ENCODE results near the gene CENPM.
A peak's percentile ranks its signal among the peaks of the same experiment; 100 is the strongest.

Gene CENPM

GRCh38 chr22:41912338-41913039 lies 34.5 kb downstream of the CENPM start:
- DNase-seq = no peak

GRCh38 chr22:41911001-41911611 lies 35.8 kb downstream of the CENPM start:
- DNase-seq = no peak

GRCh38 chr22:41910050-41911000 lies 36.6 kb downstream of the CENPM start:
- DNase-seq = peak in 1 of 2 donors; percentile 23

DNA sequence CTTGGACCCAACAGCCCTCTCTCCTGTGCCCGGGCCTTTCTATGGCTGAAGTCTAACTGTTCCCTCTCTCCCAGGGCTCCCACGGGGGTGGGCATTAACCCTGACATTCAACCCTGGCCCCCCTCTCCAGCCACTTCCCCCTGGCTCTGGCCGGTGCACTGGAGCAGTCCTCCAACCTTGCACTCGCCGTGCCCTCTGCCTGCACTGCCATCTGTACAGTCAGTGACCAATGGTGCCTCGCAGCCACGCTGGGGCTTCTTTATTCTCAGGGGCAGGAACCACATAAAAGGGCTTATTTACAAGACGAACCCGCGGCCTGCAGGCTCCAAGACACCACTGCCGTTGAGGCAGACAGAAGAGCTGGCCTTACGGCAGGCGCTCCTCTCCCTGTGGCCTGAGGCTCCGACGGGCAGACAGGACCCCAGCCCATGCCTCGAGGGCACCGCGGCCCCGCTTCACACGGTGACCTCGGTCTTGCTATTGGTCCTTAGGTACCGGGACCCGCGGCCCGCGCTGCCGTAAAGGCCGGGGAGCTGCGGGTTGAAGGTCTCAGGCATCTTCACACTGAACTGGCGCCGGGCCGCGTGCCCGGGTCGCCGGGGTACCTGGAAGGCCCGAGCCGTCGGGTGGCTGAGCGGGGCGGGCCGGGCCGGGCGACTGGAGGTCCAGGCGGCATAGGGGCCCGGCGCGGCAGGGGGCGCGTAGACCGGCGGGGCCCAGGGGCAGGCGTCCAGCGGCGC lies 37.5 kb downstream of the CENPM start:
- no peak for DNase-seq

DNA sequence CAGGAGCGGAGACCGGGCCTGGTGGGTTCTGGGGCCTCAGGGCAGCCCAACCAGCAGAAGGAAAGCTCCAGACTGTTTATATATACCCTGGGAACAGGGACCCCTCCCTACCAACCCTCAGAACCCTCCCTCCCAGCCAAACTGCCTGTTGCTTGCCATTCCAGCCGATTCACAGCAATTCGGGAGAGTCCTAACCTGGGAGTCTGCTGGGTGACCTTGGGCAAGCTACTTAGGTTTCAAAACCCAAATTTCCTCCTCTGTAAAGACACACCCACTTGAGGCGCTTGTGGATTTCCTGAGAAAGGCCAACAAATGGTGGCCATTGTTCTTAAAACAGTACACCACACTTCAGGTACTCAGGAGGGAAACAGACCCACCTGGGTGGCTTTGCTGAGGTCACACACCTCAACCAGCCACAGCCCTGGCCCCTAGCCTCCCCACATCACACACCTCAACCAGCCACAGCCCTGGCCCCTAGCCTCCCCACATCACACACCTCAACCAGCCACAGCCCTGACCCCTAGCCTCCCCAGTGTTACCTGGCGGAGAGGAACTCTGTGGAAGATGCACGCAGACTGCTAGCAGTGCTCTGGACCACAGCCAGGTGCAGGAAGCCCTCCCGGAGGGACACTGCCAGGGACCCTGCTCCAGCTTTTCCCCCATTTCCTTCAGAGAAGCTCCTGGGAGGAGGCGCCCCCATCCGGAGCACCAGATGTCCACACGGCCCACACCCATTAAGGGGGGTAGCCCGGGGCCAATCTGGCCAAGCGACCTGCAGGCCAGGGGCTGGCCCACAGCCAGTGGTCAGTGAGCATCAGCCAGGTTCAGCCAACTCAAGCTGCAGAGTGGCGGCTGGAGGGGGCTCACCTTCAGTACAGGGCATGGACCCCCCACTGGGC lies 38.3 kb downstream of the CENPM start:
- no peak for DNase-seq

- no peak for DNase-seq
Observed at GRCh38 chr22:41907436-41908401, 39.2 kb downstream of the CENPM start.

DNA sequence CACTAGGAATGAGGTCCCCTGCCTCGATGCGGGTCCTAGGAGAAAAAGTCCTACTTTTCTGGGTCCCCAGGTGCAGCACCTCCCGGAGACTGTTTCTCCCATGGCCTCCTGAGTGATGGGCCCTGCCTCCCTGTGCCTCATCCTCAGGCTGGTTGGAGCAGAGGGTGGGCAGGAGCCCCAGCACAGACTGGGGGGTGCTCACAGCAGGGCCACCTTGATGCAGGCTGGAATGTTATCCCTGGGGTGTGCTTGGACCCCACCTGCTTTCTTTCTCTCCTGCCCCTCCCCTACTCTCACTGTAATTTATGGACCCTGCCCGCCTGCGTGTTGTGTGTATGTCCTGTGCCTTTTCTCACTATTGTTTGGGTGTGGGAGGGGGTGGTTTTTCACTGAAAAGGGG lies 40.1 kb downstream of the CENPM start:
- DNase-seq = no peak

GRCh38 chr22:41905411-41906202 lies 41.3 kb downstream of the CENPM start:
- DNase-seq = no peak

- DNase-seq = no peak
Observed at GRCh38 chr22:41904450-41905410, 42.2 kb downstream of the CENPM start.

- DNase-seq = no peak
Observed at GRCh38 chr22:41902932-41903421, 44.0 kb downstream of the CENPM start.

- DNase-seq = no peak
Observed at GRCh38 chr22:41902016-41902415, 44.9 kb downstream of the CENPM start.

- DNase-seq = no peak
Observed at GRCh38 chr22:41900652-41901312, 46.2 kb downstream of the CENPM start.

DNA sequence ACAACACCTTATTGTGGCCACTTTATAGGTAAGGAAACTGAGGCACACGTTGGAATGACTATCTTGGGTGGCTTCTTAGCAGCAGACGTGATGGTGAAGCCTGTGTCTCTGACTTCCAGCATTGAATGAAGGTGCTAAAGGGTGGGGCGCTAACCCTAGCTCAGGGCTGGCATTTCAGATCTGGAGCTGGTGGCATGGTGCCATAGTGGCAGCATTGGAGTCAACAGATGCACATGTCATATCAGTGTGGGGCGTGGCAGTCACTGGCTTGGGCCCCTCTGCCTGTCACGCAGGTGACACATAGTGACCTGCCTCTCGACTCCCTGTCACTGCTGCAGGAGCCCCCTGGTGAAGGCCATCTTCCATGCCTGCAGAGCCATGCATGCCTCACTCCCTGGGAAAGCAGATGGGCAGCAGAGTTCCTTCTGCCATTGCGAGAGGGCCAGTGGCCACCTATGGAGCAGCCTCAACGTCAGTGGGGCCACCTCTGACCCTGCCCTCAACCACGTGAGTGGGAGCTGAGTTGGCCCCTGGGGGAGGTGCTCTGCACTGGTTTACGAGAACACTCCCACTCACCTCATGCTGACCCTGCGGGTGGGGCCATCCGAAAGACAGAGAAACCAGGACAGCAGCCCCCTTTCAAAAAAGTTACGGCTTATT lies 46.8 kb downstream of the CENPM start:
- DNase-seq = no peak

- DNase-seq = no peak
Observed at GRCh38 chr22:41899110-41899509, 47.8 kb downstream of the CENPM start.

DNA sequence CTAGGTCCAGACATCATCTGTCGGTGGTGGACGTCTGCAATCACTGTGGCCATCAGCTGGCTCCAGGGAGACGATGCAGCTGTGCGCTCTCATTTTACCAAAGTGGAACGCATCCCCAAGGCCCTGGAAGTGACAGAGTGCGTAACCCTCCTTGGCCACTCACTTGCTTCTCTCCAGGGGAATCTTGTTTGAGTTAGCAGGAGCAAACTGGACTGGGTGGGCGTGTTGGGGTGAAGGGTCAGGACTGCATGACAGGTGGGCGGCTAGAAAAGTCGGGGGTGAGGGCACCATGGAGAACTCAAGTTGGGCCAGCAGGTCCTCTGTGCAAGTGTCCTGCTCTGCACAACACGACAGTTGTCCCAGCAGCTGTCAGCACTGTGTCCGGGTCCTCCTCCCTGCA lies 48.3 kb downstream of the CENPM start:
- DNase-seq = no peak

DNA sequence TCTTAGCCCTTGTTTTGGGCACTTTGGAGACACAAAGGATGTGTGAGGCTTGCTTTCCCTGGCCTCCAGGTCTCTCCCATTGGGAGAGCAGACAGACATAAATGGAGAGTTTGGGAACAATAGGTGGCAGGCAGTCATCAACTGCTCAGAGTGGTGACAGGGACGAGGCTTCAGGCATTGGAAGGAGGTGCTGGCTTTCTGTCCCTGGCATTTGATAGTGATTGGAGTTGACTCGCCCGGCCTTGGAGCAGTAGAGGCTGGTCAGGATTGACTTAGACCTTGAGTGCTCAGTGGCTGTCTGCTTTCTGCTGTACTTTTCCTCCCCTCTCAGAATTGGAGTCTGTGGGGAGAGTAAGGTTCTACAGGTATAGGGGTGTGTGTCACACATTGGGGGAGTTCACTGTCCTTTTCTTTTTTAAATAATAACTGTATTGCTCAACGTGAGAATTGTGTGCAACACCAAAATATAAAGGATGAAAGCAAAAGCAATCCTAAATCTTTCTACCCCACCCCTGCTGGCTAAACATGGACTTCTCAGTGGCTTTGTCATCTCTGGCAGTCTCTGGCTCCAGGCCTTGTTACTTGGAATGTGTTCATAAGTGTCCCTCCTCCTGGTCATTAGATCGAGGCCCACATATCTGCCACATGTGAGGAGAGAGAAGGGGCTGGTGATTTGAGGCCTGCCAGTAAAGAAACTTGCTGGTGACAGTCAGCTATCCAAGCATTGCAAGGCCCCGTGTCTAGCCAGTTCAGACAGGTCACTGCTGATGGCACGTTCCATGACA lies 53.2 kb downstream of the CENPM start:
- DNase-seq = no peak

All from bone marrow (tissue), 2 donors.